OCI-LY1 (cell line): ENCODE measurements around the gene CD81.

Source experiments
- H2AFZ ChIP-seq: fragments of 200-600 bp; sonication (generic), shearing (Covaris generic); 2 replicates; pipeline ENCODE4 v1.6.0; 2014; ENCODE audit warnings: antibody characterized with exemption, mild to moderate bottlenecking, low read length
- H3F3A ChIP-seq: fragments of 200-600 bp; sonication (generic), shearing (Covaris generic); 2 replicates; pipeline ENCODE4 v1.6.0; 2014; ENCODE audit warnings: mild to moderate bottlenecking, antibody characterized with exemption, low read length, moderate library complexity; ENCODE audit not compliant: insufficient read depth
- H3K27ac ChIP-seq: fragments of 200-600 bp; sonication (generic); 2 replicates; pipeline ENCODE4 v1.5.1; 2014; ENCODE audit warnings: low read length, mixed run types, mild to moderate bottlenecking, low read depth; ENCODE audit not compliant: poor library complexity, severe bottlenecking
- H3K27me3 ChIP-seq: fragments of 200-600 bp; sonication (generic); 2 replicates; pipeline ENCODE4 v1.6.0; 2014; ENCODE audit warnings: antibody characterized with exemption, mild to moderate bottlenecking, low read length, moderate library complexity; ENCODE audit not compliant: insufficient read depth
- H3K36me3 ChIP-seq: fragments of 200-600 bp; sonication (generic); 2 replicates; pipeline ENCODE4 v1.6.1; 2014; ENCODE audit warnings: mild to moderate bottlenecking, antibody characterized with exemption, low read length, moderate library complexity, mixed read lengths; ENCODE audit not compliant: insufficient read depth
- H3K4me1 ChIP-seq: fragments of 200-600 bp; sonication (generic); 2 replicates; pipeline ENCODE4 v1.5.1; 2014; ENCODE audit warnings: mild to moderate bottlenecking, low read length, moderate library complexity; ENCODE audit not compliant: insufficient read depth, severe bottlenecking
- H3K4me2 ChIP-seq: fragments of 200-600 bp; sonication (generic), shearing (Covaris generic); 2 replicates; pipeline ENCODE4 v1.6.1; 2014; ENCODE audit warnings: low read length
- H3K4me3 ChIP-seq: fragments of 200-600 bp; sonication (generic); 2 replicates; pipeline ENCODE4 v1.5.1; 2014; ENCODE audit warnings: low read length, low read depth, mild to moderate bottlenecking, mixed read lengths; ENCODE audit not compliant: poor library complexity, severe bottlenecking
- H3K79me2 ChIP-seq: fragments of 200-600 bp; shearing (Covaris generic); 2 replicates; pipeline ENCODE4 v1.6.1; 2016; ENCODE audit warnings: mixed run types, low read length, mixed read lengths; ENCODE audit not compliant: insufficient read depth
- H3K9ac ChIP-seq: fragments of 200-600 bp; sonication (generic), shearing (Covaris generic); 2 replicates; pipeline ENCODE4 v1.6.1; 2014; ENCODE audit warnings: mild to moderate bottlenecking, low read length, mixed read lengths
- H3K9me2 ChIP-seq: fragments of 200-600 bp; sonication (generic), shearing (Covaris generic); 2 replicates; pipeline ENCODE4 v1.6.1; 2014; ENCODE audit warnings: low read depth, mild to moderate bottlenecking, low read length, mixed read lengths
- H3K9me3 ChIP-seq: fragments of 200-600 bp; shearing (Covaris generic); 2 replicates; pipeline ENCODE4 v1.6.1; 2014; ENCODE audit warnings: low read length, mixed read lengths
- H4K20me1 ChIP-seq: fragments of 200-600 bp; sonication (generic), shearing (Covaris generic); 2 replicates; pipeline ENCODE4 v1.6.0; 2016; ENCODE audit warnings: mild to moderate bottlenecking, low read length; ENCODE audit not compliant: insufficient read depth
- EZH2 ChIP-seq: fragments of 200-600 bp; sonication (generic), shearing (Covaris generic); IDR thresholded peaks from 2 replicates; pipeline ENCODE4 v1.8.0; 2017; ENCODE audit warnings: borderline replicate concordance, mixed run types, mild to moderate bottlenecking, antibody characterized with exemption, low read length, moderate library complexity, mixed read lengths
- TF ChIP-seq, protein P1 (sequence below): fragments of 200-600 bp; sonication (generic), shearing (Covaris generic); IDR thresholded peaks from 2 replicates; pipeline ENCODE4 v1.5.1; 2017; ENCODE audit warnings: mild to moderate bottlenecking, antibody characterized with exemption, low read length, moderate library complexity, mixed read lengths

Gene CD81, protein sequence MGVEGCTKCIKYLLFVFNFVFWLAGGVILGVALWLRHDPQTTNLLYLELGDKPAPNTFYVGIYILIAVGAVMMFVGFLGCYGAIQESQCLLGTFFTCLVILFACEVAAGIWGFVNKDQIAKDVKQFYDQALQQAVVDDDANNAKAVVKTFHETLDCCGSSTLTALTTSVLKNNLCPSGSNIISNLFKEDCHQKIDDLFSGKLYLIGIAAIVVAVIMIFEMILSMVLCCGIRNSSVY

DNA sequence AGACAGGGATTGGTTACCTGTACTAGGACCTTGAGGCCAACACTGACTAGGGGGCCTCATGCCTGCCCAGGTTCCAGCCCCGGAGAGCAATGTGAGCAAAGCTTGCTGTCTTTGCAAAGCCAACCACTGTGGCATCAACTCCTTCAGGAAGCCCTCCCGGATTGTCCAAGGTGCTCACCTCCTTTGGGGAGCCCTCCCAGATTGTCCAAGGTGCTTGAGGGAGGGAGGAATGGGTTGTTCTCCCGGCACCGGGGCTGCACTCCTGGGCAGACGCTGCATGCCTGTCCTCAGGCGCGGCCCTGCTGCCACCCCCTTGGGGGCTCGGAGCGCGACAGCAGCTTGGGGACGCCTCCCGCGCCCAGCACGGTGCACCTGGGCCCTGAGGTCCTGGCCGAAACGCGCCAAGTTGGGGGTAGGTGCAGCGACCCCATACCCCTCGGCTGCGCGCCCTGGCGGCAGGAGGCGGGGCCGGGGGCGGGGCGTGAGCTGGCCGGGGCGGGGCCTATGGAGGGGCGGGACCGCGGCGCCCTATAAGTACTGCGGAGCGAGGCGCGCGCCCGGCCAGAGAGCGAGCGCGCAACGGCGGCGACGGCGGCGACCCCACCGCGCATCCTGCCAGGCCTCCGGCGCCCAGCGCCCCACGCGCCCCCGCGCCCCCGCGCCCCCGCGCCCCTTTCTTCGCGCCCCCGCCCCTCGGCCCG lies at the start of gene CD81:
TSS of gene CD81 (plus strand) at position 560 of the 701 bp plus-strand sequence. CDS start 240 bp downstream, outside the sequence.
- no peaks in the 10 kb centered on the region for H3K9me3 ChIP-seq
- peaks cover 25% of the 10 kb centered on the region for H3K79me2 ChIP-seq
- H2AFZ ChIP-seq, result no peak within 1 kb of the TSS
- no peaks in the 10 kb centered on the region for H3F3A ChIP-seq
- peak within 1 kb of the TSS; percentile 91 for H3K4me3 ChIP-seq
- no peaks in the 10 kb centered on the region for H3K27me3 ChIP-seq
- H3K4me1 ChIP-seq, result peaks cover 42% of the 10 kb centered on the region
- H4K20me1 ChIP-seq, result no peaks in the 10 kb centered on the region
- peak within 1 kb of the TSS; percentile 96 for H3K4me2 ChIP-seq
- peak within 1 kb of the TSS; percentile 4 for H3K27ac ChIP-seq
- H3K9ac ChIP-seq, result peak within 1 kb of the TSS; percentile 88
- TF ChIP-seq, protein P1, sequence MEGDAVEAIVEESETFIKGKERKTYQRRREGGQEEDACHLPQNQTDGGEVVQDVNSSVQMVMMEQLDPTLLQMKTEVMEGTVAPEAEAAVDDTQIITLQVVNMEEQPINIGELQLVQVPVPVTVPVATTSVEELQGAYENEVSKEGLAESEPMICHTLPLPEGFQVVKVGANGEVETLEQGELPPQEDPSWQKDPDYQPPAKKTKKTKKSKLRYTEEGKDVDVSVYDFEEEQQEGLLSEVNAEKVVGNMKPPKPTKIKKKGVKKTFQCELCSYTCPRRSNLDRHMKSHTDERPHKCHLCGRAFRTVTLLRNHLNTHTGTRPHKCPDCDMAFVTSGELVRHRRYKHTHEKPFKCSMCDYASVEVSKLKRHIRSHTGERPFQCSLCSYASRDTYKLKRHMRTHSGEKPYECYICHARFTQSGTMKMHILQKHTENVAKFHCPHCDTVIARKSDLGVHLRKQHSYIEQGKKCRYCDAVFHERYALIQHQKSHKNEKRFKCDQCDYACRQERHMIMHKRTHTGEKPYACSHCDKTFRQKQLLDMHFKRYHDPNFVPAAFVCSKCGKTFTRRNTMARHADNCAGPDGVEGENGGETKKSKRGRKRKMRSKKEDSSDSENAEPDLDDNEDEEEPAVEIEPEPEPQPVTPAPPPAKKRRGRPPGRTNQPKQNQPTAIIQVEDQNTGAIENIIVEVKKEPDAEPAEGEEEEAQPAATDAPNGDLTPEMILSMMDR, result no peak
- no peak for TF ChIP-seq EZH2
- no peaks in the 10 kb centered on the region; the same call in 1 of the 2 replicates for H3K36me3 ChIP-seq
- no peaks in the 10 kb centered on the region for H3K9me2 ChIP-seq

DNA sequence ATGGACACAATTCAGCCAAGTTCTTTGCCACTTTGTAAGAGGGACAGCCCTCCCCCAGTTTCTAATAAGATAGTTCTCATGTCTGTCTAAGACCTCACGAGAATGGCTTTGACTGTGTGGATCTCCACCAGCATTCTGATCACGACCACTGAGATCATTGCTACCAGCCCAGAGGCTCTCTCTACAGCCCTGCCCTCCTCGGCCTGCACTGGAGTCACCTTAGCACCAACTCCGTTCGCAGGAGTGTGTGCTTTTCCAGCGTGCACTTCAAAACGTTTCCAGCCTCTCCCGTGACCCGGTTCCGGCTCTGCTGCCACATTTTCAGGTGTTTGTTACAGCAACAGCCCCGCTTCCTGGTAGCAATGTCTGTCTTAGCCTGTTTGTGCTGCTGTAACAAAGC lies 49.1 kb upstream of the CD81 start:
- Histone ChIP-seq H3F3A (no peaks in the 10 kb centered on the region), H3K9me3 (peaks cover 7% of the 10 kb centered on the region; the same call in 1 of the 2 replicates), H2AFZ (no peak overlapping the region), H3K4me3 (no peak overlapping the region), H3K36me3 (no peaks in the 10 kb centered on the region), H4K20me1 (no peaks in the 10 kb centered on the region), H3K4me1 (no peaks in the 10 kb centered on the region), H3K27me3 (no peaks in the 10 kb centered on the region; the same call in 1 of the 2 replicates), H3K9ac (no peak overlapping the region), H3K4me2 (no peak overlapping the region), H3K79me2 (no peaks in the 10 kb centered on the region), H3K9me2 (no peaks in the 10 kb centered on the region), H3K27ac (no peak overlapping the region)
- TF ChIP-seq, protein P1, result no peak
- no peak for TF ChIP-seq EZH2

DNA sequence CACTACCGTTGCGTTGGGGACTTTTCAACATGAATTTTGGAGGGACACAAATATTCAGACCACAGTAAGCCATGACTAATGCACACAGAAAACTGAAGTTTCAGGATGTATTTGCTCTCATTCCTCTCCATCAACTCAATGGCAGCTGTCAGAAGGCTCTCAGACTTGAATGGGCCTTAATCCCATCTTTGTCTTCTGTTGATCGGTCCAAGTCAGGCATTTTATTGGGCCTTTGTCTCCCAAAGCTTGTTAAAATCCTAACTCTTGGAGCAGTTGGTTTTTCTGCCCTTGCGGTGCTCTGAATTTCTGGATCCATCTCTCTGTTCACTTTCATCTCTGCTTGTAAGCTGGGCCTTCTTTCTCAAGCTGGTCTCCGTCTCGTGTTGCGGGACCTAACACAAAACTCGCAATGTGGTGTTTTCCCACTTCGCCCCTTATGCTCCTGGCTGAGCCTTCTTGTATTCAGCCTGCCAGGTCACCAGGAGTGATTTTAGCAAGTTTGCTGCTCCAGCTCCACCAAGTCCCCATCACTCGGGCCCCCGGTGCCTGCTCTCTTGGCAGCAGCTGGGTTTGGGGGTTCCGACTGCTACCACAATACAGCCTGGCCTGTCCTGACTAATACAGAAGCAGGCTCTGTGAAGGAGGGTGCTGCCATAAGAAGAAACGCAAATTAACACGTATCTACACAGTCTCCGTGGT lies 48.3 kb upstream of the CD81 start:
- TF ChIP-seq, protein P1, result no peak
- TF ChIP-seq EZH2, result no peak
- Histone ChIP-seq H3K9me3 (peaks cover 7% of the 10 kb centered on the region; the same call in 1 of the 2 replicates), H3K4me1 (no peaks in the 10 kb centered on the region), H4K20me1 (no peaks in the 10 kb centered on the region), H3K36me3 (no peaks in the 10 kb centered on the region), H3K79me2 (no peaks in the 10 kb centered on the region), H3K9me2 (no peaks in the 10 kb centered on the region), H3K9ac (no peak overlapping the region), H3K27me3 (no peaks in the 10 kb centered on the region; the same call in 1 of the 2 replicates), H3K4me2 (no peak overlapping the region), H3K4me3 (no peak overlapping the region), H2AFZ (no peak overlapping the region), H3F3A (no peaks in the 10 kb centered on the region), H3K27ac (no peak overlapping the region)
